Progenitor cell of endocrine pancreas (in vitro differentiated cells): ENCODE data around the gene NDST1. TPM values are rescaled to one million over a fixed set of nuclear protein-coding genes. Genes with fewer than 3 reads are reported as not detected.

Experiments
- DNase-seq: peaks from one replicate; pipeline ENCODE4 v3.0.0; 2021; ENCODE audit warnings: low spot score; ENCODE audit not compliant: unreplicated experiment
- H3K27ac Mint-ChIP-seq: 2 replicates; pipeline ENCODE4 v1.8.0; 2021; ENCODE audit warnings: mild to moderate bottlenecking, moderate library complexity, mixed read lengths
- H3K27me3 Mint-ChIP-seq: 2 replicates; pipeline ENCODE4 v1.8.0; 2021; ENCODE audit warnings: mixed read lengths
- H3K36me3 Mint-ChIP-seq: 2 replicates; pipeline ENCODE4 v1.8.0; 2022; ENCODE audit warnings: mixed read lengths; ENCODE audit not compliant: insufficient read depth
- H3K4me1 Mint-ChIP-seq: 2 replicates; pipeline ENCODE4 v1.8.0; 2021; ENCODE audit warnings: low read depth, mixed read lengths
- H3K4me3 Mint-ChIP-seq: 2 replicates; pipeline ENCODE4 v1.8.0; 2021; ENCODE audit warnings: low read depth, mild to moderate bottlenecking, moderate library complexity, mixed read lengths
- H3K9me3 Mint-ChIP-seq: 2 replicates; pipeline ENCODE4 v1.8.0; 2021; ENCODE audit warnings: low read depth, mixed read lengths
- total RNA-seq: library from RNA; stranded (reverse); gene quantifications from 2 replicates; pipeline ENCODE4 v1.2.1, GENCODE V29; 2021
- TF ChIP-seq, protein P1 (sequence below): fragments of 200-600 bp; sonication (generic); IDR thresholded peaks from one replicate; pipeline ENCODE4 v1.5.0; 2021; ENCODE audit warnings: antibody characterized with exemption, mild to moderate bottlenecking; ENCODE audit not compliant: unreplicated experiment

The NDST1 gene
- total RNA-seq, 1 donor from 2014 or later: 169 TPM

DNA sequence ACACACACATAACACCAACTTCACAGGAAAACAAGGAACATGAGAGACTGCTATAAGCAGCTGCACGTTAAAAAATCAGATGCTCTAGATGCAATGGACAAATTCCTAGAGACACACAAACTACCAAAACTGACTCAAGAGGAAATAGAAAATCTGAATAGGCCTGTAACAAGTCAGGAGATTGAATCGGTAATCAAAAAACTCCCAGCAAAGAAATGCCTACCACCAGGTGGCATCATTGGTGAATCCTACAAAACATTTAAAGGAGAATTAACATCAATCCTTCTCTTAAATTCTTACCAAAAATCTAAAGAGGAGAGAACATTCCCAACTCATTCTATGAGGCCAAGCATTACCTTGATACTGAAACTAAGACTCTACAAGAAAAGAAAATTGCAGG is 54.9 kb downstream of the NDST1 start:
- TF ChIP-seq, protein P1, sequence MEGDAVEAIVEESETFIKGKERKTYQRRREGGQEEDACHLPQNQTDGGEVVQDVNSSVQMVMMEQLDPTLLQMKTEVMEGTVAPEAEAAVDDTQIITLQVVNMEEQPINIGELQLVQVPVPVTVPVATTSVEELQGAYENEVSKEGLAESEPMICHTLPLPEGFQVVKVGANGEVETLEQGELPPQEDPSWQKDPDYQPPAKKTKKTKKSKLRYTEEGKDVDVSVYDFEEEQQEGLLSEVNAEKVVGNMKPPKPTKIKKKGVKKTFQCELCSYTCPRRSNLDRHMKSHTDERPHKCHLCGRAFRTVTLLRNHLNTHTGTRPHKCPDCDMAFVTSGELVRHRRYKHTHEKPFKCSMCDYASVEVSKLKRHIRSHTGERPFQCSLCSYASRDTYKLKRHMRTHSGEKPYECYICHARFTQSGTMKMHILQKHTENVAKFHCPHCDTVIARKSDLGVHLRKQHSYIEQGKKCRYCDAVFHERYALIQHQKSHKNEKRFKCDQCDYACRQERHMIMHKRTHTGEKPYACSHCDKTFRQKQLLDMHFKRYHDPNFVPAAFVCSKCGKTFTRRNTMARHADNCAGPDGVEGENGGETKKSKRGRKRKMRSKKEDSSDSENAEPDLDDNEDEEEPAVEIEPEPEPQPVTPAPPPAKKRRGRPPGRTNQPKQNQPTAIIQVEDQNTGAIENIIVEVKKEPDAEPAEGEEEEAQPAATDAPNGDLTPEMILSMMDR: peak; percentile 59
- peaks cover 4% of the 10 kb centered on the region for H3K9me3 Mint-ChIP-seq
- no peak for DNase-seq
- H3K27ac Mint-ChIP-seq: peak overlapping the region; percentile 45
- H3K27me3 Mint-ChIP-seq: no peaks in the 10 kb centered on the region
- H3K36me3 Mint-ChIP-seq: peaks cover 1% of the 10 kb centered on the region
- H3K4me3 Mint-ChIP-seq: no peak overlapping the region
- H3K4me1 Mint-ChIP-seq: peaks cover 2% of the 10 kb centered on the region

DNA sequence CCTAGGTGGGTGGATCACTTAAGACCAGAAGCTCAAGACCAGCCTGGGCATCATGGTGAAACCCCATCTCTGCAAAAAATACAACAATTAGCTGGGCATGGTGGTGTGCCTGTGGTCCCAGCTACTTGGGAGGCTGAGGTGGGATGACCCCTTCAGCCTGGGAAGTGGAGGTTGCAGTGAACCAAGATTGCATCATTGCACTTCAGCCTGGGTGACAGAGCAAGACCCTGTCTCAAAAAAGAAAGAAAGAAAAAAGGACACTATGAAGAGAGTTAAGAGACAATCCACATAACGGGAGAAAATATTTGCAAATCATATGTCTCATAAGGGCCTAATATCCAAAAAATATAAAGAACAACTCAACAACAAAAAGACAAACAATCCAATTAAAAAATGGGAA is 57.9 kb downstream of the NDST1 start:
- H3K27ac Mint-ChIP-seq: no peak overlapping the region
- DNase-seq: no peak

DNA sequence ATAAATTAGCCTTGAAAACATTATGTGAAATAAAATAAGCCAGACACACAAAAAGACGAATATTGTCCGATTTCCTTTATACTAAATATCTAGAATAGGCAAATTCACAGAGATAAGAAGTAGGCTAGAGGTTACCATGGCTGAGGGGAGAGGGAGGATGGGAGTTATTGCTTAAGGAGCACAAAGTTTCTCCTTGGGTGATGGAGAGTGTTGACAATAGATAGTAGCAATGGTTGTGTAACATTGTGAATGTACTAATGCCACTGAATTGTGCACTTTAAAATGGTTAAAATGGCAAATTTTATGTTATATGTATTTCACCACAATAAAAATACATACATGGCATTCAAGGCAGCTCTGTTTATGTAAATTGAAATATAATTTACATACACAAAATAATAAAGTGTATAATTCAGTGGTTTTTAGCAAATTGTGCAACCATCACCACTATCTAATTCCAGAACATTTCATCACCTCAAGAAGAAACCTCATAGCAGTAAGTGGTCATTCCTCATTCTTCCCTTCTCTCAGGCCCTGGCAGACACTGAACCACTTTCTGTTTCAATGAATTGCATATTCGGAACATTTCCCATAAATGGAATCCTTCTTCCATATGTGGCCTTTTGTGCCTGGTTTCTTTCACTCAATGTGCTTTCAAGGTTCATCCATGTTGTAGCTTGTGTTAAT is 59.2 kb downstream of the NDST1 start:
- Mint-ChIP-seq H3K4me1 (no peaks in the 10 kb centered on the region), H3K27ac (no peak overlapping the region), H3K27me3 (no peaks in the 10 kb centered on the region), H3K36me3 (peaks cover 1% of the 10 kb centered on the region), H3K4me3 (no peak overlapping the region), H3K9me3 (peaks cover 4% of the 10 kb centered on the region)
- TF ChIP-seq, protein P1: no peak
- no peak for DNase-seq

More for the DNA sequence above, 57.9 kb downstream of the NDST1 start:
- Mint-ChIP-seq H3K4me1 (no peaks in the 10 kb centered on the region), H3K9me3 (peaks cover 4% of the 10 kb centered on the region), H3K27me3 (no peaks in the 10 kb centered on the region), H3K4me3 (no peak overlapping the region), H3K36me3 (peaks cover 1% of the 10 kb centered on the region)
- TF ChIP-seq, protein P1: no peak

DNA sequence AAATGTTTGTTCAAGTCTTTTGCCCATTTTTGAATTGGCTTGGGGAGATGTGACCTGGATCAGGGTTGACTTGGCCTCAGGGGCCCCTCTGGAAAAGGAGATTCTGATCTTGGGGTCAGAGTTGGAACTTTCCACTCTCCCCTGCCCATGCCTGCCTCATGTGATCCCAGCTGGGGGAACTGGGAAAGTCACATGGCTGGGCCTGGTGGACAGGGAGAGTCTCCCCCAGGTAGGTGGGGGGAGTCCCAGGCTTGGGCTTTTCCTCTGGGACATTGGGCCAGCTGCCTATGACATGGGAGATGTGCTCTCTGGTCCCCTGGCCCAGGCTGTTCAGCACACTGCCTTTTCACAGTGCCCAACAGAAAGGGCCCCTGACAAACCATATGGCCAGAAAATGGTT is 60.7 kb downstream of the NDST1 start:
- no peaks in the 10 kb centered on the region for H3K27me3 Mint-ChIP-seq
- no peaks in the 10 kb centered on the region for H3K4me1 Mint-ChIP-seq
- H3K36me3 Mint-ChIP-seq: no peaks in the 10 kb centered on the region
- TF ChIP-seq, protein P1: no peak
- no peak for DNase-seq
- no peaks in the 10 kb centered on the region for H3K9me3 Mint-ChIP-seq
- H3K4me3 Mint-ChIP-seq: no peak overlapping the region
- H3K27ac Mint-ChIP-seq: no peak overlapping the region

DNA sequence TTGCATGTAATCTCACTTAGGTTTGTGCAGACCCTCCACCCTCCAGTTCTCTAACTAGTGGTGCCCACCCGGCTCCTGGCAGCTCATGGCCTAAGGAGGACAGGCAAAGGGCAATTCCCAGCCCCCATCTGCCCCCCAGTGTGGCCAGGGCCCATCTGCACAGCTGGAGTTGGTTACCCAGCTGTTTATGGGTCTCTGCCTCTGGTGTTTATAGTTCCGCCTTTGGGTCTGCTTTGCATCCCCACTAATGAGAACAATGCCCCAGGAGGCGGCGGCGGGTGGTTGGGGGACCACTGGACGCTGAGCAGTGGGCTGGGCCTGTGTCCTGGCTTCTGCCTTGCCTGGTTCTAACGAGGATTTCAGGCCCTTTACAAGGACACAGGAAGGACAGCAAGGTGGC is 62.4 kb downstream of the NDST1 start:
- DNase-seq: no peak
- Mint-ChIP-seq H3K36me3 (no peaks in the 10 kb centered on the region), H3K27ac (no peak overlapping the region), H3K27me3 (no peaks in the 10 kb centered on the region), H3K4me1 (no peaks in the 10 kb centered on the region), H3K9me3 (no peaks in the 10 kb centered on the region), H3K4me3 (no peak overlapping the region)
- TF ChIP-seq, protein P1: no peak
